ENCODE results near the gene KIF21B.
"Not testable (repeated sequence)": the region's sequence is repeated elsewhere in the genome, so short reads cannot be mapped to it uniquely, and the experiment has no call there.

Gene KIF21B

DNA sequence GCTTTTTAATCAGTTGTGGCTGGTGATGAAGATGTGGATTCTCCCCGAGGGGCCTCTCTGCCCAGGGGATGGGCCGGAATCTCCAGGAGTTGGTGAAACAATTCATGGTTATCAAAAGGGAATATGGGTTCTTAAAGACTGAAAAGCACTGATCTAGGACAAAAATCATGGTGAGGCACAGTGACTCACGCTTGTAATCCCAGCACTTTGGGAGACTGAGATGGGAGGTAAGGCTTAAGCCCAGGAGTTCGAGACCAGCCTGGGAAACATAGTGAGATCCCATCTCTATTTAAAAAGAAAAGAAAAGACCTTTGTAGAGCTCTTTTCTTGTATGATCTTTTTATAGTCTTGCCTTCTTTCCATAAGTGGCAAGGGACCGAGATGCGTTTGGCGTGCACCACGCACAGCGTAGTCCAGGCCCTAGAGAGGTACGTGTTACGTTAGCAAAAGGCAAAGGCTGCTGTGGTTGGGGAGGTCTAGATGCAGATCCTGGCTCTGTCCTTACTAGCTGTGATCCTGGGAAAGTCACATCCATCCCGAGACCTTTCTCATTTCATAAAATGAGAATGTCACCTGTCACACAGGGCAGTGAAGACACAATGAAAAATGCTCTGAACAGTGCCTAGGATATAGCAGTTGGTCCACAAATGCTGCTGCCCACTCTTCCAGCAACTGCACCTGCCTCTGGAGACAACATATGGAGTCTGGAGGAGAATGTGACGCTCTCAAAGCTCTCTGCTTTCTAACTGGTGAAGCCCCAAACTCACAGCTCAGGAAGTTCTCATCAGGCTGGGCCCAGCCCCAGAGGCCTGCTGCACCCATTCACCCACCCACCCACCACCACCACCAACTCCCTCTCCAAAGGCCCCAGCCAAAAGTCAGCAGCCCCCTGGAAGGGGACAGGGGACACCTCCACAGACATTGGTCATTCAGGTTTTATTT lies 54.8 kb downstream of the KIF21B start:
- DNase-seq, result no peak

DNA sequence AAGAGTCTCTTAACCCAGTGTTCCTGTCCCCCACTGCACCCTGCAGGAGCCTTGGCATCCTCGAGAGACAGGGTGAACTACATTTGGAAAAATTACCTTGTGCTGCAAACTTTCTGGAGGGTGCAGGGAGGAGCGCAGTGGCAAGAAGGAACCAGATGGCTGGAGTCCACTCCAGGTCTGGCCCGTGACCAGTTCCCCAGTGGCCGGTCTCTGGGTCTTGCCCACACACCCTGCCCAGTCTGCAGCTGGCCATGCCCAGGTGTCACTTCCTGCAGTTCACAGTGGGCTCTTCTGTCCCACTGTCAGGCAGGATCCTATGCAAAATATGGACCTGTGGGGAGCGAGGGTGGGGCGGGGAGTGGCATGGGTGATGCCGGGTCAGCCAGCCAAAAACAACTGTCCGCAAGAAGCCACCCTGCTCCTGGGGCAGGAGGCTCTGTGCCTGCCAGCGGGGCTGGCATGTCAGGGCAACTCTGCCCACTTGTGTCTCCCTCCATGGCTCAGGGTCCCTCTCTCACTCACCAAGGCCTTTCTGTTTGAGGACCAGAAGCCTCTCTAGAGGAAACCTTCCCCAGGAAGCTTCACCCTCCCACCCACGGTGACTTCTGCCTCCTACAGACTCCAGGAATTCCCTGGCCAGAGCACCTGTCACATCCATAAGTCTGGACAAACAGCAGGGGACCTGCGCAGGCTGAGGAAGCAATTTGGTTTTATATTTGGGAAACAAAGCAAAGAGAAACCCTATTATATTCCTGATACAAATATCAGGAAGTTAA lies 55.6 kb downstream of the KIF21B start:
- no peak for DNase-seq

DNA sequence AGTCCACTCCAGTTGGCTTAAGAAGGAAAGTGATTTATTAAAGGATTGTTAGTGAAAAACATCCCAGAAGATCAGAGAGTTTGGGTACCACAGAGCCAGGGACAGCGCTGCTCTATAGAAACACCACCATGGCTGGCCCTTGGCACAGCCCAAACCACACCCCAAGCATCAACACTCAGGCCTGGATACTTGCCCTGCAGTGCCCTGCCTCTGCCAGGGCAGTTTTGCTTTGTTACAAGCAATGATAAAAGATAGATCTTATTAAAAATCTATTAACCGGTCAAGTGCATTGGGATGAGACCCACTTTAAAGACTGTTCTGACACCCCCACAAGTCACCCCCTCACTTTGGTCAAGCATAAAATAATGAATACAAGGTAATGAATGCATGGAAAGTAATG lies 56.6 kb downstream of the KIF21B start:
- DNase-seq, result no peak

DNA sequence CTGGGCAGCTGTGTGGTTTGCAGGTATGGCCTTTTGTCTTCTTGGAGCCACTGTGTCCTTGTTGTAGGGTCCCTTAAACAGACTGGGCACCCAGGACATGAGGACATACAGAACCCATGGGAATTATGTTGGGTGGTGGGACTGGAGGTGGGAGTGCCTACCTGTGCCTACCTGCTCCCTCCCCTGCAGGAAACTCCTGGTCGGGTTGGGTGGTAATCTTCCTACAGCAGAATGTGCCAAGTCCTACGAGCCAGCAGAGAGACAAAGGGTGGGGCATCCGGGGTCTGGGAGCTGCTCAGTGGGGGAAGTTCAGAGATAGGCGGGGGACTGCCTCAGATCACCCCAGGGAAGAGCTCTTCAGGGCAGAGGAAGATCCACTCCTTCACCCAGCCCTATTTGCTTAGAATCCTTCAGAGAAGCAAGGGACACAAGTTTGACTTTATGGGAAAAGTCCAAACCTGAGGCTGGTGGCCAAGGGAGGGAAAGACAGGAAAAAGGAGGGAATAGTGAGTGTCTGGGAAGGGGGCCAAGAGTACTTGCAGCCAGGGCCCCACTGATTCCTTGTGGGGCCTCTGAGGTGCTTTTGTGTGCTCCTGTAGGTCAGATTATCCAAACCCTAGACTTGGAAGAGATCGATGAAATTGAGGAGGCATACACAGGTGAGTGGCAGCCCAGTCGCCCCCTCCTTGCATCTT lies 58.3 kb downstream of the KIF21B start:
- no peak for DNase-seq

DNA sequence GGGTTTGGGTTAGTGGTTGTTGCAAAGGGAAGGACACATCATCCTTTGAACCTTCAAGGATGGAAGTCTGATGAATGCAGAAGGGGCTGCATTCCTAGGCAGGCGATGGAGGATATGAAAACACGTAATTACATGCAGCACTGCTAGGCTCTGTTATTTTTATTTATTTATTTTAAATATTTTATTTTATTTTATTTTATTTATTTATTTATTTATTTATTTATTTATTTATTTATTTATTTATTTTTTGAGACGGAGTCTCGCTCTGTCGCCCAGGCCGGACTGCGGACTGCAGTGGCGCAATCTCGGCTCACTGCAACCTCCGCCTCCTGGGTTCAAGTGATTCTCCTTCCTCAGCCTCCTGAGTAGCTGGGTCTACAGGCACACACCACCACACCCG lies 59.6 kb downstream of the KIF21B start:
- not testable (repeated sequence) for DNase-seq

DNA sequence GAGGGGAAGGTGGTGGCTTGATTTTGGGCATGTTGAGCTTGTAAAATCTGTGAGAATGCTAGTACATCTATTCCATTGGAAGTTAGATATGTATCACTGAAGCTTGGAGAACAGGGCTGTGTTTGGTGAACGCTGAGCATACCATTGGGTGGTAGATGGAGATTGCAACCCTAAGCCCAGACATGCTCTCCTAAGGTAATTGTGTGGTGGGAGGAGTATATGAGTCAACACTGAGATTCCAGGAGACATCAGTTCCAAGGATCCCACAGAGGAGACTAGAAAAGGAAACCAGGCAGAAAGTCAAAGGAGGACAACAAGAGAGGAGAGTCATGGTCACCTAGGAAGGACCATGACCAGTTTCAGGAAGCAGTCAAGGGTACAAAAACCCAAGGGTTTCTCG lies 60.4 kb downstream of the KIF21B start:
- DNase-seq, result no peak

DNA sequence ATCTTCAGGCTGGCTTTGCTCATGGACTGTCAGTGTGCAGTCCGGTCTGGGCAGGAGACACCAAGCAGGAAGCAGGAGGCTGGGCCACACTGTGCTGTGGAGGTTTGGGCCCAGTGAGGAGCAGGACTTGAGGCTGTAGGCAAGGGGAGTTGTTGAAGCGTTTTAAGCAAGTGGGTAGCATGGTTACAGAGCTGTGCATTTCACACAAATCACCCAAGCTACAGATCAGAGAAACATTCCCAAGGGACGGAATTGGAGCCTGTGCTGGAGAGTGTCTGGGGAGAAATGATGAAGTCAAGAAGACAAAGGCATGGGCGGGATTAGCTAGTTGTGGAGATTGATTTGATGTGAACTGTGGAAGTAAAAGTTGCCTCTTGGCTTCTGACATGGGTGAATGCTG lies 60.9 kb downstream of the KIF21B start:
- no peak for DNase-seq

DNA sequence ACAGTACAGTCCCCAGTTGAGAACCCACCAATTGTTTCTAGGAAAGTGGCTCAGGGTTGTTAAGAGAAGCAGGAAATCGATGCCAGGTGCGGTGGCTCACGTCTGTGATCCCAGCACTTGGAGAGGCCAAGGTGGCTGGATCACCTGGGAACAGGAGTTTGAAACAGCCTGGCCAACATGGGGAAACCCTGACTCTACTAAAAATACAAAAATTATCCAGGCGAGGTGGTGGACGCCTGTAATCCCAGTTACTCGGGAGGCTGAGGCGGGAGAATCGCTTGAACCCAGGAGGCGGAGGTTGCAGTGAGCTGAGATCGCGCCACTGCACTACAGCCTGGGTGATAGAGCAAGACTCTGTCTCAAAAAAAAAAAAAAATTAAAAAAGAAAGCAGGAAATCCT lies 61.4 kb downstream of the KIF21B start:
- not testable (repeated sequence) for DNase-seq

DNA sequence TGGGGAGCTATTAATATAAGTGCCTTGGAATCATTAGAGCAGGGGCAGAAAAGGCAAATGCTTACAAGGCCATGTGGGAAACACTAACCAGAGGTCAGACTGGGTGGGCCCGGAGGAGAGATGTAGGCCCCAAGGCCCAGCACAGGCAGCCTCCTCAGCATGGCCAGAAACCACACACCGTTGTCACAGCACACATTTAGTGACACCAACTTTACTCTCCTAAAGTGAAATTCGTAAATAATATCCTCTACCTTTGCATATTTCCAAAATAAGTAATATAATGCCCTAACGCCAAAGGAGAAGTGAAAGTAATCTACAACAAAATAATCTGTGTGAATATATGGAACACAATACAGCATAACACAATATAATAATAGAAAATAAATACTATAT lies 62.6 kb downstream of the KIF21B start:
- no peak for DNase-seq

DNA sequence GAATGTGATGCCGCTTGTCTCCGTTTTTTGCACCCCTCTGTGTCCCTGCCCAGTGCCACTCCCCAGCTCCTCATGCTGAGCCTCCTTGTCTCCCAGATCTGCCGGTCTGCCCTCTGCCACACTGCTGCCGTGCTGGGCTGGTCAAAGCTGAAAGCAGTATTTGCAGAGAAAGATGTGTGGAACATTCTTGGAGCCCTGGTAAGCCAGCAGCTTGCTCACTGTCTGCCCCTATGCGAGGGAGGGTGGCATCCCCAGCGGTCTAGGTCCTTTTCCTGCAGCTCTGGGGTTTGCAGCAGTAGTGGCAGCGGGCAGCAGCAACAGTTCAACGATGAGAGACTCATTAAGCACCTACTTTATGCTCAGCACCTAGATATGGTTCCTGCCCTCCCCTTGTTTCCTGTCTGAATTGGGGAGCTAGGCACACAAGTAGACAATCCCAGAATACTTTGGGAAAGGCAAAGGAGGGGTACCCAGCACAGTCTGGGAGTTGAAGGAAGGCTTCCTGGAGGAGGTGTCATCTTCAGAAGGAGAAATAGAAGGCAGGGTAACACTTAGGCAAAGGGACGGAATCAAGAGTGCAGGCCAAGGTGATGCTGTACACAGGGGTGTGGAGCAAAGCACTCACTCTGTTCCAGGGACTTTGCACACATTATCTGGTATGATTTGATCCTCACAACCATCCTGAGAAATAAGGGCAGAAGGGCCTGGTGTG lies 63.1 kb downstream of the KIF21B start:
- DNase-seq, result no peak

DNA sequence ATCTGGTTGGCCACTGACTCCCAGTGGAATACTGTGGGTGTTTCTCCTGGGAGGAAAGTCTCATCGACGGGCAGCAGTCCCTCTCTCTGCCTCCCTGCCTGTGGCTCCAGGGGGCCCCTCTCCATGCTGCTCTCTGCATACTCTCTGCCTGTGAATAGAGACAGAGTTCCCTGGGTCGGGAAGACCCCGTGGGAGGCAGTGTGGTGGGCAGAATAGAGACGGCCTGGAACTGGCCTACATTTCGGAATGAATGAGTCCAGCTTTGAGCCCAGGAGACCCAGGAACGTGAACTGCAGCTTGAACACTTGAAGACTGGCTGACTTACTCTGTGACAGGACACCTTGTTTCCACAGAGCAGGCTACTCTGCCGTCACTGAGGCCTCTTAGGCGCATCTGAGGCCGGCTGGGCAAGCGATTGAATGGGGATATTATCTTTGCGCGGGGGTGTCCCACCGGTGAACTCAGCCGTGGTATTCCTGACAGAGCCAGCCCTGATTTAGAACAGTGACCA lies 64.0 kb downstream of the KIF21B start:
- DNase-seq, result no peak

DNA sequence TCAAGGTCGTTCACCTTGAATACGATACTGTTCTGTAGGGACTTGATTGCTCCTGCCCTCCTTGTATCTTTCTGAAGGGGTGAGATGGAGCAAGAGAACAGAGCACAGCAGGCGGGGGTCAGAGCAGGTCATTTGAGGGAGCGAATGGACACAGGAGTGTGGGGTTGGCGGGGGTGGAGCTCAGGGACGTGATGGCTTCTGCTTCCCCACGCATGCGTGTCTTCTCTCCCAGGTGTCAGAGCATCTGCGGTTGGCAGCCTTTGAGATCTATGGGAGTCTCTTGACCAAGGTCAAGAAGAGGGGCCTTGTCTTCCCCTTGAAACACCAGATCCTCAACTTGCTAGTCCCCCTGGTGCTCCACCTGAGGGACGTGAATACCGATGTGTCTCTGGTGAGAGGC lies 64.9 kb downstream of the KIF21B start:
- no peak for DNase-seq

DNA sequence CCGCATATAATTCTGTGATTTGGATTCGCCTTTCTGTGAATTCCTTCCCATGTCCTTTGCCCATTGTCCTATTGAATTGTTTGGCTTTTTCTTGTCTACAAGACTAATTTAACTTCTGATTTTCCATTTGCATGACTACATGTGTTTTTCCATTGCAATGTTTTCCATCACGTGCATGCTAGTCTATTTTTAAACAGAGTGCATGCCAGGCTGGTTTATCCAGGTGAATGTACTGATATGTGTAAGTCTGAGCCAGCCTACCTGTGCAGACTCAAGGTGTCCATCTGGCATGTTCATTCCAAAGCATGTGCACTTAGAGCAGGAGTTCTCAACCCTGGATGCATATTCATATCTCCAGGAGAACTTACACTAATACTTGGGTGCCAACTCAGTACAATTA lies 69.1 kb downstream of the KIF21B start:
- DNase-seq, result no peak

DNA sequence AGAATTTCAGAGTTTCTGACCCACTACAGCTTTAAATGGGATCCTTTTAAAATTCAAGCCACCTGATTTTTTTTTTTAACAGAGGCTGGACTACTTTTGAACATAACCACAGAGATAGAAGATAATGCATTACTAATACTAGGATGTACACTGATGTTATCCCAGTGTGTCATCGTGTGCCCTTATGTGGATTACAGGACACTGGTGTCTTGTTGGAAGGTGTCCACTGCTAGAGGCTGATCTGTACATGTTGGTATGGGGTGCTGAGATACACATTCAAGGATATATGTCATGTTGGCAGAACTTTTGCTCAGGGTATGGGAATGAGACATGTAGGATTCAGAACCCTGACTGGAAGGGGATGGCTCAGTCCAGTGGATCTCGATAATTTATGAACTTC lies 72.5 kb downstream of the KIF21B start:
- DNase-seq, result no peak

DNA sequence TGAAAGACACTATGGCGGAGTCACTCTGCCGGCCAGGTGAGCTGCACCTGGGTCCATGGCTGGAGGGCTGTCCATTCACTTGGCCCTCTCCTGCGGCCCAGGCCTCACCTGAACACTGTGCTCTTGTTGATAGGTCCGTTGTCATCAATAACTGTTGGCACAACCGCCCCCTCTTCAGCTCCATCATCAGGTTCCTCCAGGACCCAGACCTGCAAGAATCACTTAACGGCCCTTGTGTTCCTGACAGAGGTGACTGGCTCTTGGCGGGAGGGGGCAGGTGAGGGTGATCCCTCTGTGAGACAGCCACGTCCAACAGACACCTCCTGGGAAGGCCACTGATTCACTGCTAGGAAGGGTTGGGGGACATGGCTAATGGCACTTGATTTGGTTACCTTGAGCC lies 73.9 kb downstream of the KIF21B start:
- no peak for DNase-seq

DNA sequence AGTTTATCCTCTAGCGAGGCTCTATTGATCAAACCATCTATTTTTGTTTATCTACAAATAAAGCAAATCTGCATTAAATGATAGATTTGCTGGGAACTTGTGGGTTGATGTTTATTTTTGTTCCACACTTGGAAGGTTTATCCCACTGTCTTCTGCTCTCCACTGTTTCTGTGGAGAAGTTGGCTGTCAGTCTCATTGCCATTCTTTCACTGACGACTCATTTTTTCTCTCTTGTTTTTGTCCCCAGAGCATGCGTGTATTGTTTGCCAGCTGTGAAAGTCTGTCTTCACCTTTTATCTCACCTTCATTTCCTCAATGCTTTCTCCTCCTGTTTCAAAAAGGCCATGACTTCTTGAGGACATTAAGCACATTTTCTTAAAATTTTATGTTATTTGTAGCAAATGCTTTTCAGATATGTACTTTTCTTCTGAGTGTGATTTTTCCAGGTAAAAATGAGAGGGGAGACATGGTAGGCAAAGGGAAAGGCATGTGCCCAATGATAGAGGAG lies 76.4 kb downstream of the KIF21B start:
- no peak for DNase-seq

DNA sequence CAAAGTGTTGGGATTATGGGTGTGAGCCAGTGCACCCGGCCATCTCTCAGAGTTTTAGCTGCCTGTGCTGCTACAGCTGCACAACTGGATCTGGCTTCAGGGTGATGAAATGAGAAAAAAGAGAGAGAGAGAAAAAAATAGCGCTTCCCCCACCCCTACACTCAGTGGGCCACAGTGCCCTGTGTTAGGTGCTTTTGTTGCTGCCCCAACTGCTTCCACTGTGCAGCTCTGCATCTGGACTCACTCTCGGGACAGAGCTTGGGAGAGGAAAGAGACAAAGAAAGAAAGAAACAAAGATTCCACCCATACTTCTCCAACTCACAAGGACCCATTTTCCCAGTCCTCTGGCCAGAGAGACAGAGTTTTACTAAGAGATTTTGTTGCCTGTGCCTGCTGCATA lies 78.4 kb downstream of the KIF21B start:
- no peak for DNase-seq

DNA sequence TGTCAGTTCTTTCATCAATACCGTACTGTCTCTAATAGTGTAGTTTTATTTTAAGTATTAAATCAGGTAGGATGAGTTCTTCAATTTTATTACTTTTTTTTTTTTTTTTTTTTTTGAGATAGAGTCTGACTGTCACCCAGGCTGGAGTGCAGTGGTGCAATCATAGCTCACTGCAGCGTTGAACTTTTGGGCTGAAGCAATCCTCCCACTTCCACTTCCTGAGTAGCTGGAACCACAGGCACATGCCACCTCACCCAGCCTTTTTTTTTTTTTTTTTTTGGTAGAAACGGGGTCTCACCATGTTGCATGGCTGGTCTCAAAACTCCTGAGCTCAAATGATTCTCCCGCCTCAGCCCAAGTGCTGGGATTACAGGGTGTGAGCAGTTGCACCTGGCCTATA lies 84.6 kb downstream of the KIF21B start:
- DNase-seq, result no peak

DNA sequence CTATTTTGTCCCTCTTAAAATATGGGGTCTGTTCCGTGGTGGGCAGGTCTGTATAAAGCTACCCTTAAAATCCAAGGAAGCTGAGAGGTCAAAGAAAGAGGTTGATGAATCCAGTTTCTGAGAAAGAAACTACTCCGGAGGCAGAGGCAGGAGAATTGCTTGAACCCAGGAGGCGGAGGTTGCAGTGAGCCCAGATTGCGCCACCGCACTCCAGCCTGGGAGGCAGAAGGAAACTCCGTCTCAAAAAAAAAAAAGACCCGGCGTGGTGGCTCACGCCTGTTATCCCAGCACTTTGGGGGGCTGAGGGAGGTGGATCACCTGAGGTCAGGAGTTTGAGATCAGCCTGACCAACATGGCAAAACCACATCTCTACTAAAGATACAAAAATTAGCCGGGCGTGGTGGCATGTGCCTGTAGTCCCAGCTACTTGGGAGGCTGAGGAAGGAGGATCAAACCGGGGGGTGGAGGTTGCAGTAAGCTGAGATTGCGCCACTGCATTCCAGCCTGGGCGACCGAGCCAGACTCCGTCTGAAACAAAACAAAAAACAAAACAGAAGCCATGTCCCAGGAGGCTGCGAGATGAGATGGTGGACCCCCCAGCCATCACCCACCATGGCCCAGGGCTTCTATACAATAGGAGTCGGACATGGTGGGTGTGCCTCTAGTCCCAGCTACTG lies 88.1 kb downstream of the KIF21B start:
- not testable (repeated sequence) for DNase-seq

DNA sequence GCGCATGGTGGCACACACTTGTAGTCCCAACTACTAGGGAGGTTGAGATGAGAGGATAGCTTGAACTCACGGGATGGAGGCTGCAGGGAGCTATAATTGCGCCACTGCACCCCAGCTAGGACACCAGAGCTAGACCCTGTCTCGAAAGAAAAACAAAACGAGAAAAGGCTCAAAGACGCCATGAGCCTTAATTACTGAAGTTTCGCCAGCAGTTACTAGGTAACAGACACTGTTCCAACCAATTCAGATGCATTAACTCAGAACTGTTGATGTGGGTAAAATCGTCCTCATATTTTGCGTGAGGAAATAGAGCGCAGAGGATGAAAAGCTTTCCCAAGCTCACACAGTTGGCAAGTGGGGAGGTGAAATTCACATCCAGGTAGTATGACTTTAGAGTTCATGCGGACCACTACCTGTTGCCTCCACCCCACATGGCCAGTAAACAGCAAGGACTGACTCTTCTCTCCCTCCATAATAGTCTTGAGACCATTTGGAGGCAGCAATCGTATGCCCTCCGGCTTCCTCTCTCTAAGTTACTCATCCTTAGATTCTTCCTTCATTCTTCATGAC lies 88.8 kb downstream of the KIF21B start:
- no peak for DNase-seq

DNA sequence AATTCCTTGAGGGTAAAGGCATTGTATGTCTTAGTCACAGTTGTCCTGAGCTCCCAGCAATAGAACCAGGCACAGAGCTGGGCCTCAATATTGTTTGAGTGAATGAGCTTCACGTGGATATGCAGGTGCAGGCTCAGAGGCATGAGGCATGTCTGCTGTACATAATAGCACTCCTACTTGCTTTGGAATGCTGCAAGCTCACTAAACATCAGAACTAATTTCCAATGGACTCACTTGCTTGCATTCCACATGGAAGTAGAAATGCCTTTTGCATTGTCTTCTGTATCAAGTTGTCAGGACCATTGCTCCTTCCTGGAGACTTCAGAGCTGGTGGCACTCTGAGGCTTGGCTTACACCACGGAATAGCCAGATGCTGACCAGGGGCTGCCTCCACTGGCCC lies 91.7 kb downstream of the KIF21B start:
- no peak for DNase-seq

Measured in activated CD4-positive, alpha-beta T cell treated with anti-CD3 and anti-CD28 coated beads for 4 hours (primary cell).